GM18511 (cell line): Measurements from ENCODE around the gene TATDN3.
"Not testable (repeated sequence)": the region's sequence is repeated elsewhere in the genome, so short reads cannot be mapped to it uniquely, and the experiment has no call there.

ENCODE experiments used
- ATAC-seq: cut with Tn5 transposase; IDR thresholded peaks from one replicate; pipeline ENCODE4 v1.9.1; 2021; ENCODE audit warnings: mild to moderate bottlenecking, moderate library complexity; ENCODE audit not compliant: unreplicated experiment

Gene TATDN3, protein sequence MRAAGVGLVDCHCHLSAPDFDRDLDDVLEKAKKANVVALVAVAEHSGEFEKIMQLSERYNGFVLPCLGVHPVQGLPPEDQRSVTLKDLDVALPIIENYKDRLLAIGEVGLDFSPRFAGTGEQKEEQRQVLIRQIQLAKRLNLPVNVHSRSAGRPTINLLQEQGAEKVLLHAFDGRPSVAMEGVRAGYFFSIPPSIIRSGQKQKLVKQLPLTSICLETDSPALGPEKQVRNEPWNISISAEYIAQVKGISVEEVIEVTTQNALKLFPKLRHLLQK

GRCh38 chr1:212791676-212792395 is at the start of gene TATDN3, which contains the start of gene NSL1:
TSS of gene TATDN3 (plus strand) at chr1:212791894. CDS start at chr1:212791922, 28 bp downstream.
TSS of gene NSL1 (minus strand) at chr1:212791777. CDS start at chr1:212791763, 14 bp downstream.
- ATAC-seq = peak; percentile 71

GRCh38 chr1:212743901-212744475 is 47.7 kb upstream of the TATDN3 start:
- ATAC-seq = no peak

GRCh38 chr1:212745303-212745702 is 46.4 kb upstream of the TATDN3 start:
- no peak for ATAC-seq

DNA sequence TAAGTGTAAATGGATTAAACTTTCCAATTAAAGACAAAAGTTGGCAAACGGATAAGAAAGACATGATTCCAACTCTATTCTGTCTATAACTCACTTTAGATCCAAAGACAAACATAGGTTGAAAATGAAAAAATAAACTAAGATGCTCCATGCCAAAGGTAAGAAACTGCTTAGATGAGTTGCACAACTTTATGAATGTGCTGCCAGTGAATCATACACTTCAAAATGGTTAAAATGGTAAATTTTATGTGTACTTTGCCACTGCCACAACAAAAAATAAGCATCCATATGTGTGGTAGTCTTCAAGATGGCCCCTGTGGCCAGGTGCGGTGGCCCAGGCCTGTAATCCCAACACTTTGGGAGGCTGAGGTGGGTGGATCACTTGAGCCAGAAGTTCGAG is 45.1 kb upstream of the TATDN3 start:
- ATAC-seq = no peak

GRCh38 chr1:212749821-212750535 is 41.7 kb upstream of the TATDN3 start:
- no peak for ATAC-seq

- no peak for ATAC-seq
These were observed 39.3 kb upstream of the TATDN3 start for GRCh38 chr1:212752252-212752933.

DNA sequence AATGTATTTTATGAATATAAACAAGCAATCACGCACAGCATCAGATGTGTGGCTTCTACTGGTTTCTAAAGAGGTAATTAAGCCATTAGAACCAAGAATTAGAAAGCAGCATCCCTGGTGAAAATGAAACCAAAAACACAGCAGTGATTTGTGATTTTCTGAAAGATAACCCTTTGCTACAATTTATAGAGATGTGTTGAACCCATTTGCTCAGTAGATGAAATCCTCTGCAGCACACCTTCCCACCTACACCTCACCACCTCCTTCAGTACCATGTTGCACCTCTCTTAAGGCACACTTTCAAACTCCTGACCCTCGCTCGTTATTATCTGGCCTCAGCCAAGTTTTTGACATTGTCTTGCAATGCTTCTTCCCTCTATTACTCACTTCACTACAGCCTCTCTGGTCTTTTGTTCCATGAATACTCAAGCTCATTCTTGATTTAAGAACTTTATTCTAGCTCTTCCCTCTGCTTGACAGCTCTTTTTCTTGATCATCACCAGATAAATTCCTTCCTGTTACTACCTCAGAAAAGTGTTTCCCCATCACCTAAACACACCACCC is 38.7 kb upstream of the TATDN3 start:
- no peak for ATAC-seq

- no peak for ATAC-seq
These were observed 37.9 kb upstream of the TATDN3 start for GRCh38 chr1:212753749-212754148.

DNA sequence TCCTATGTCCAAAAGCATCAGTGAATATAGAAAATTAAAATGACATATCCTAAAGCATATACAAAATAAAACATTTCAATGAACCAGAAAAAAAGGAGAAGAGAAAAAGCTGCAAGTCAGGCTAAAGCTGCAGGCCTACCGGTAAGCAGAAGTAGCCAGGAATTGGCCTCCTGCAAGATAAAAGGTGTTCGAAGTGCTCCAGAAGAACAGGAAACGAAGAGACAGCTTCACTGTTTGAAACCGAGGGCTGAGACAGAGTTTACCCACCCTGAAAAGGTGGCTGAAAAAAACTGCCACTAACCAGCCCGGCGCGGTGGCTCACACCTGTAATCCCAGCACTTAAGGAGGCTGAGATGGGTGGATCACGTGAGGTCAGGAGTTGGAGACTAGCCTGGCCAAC is 37.5 kb upstream of the TATDN3 start:
- ATAC-seq = no peak

GRCh38 chr1:212754680-212755079 is 37.0 kb upstream of the TATDN3 start:
- ATAC-seq = no peak

DNA sequence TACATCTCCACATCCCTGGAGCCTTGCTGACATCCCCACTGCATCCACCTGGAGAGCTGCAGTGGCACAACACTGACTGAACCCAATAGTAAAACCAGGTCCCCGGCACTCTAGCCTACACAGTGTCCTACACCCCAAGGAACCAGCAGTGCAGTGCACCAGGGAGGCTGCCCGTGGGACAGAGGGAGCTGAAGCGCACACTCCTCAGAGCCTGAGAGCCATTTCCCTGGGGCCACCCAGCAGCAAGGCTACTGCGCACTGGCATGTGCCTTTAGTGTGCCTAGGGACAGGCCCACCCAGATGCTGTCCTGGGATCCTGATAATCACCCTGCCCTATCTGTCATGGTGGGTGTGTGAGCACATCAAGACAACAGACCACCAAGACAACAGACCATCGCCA is 32.0 kb upstream of the TATDN3 start:
- no peak for ATAC-seq

GRCh38 chr1:212760126-212760823 is 31.4 kb upstream of the TATDN3 start:
- ATAC-seq = peak; percentile 59

DNA sequence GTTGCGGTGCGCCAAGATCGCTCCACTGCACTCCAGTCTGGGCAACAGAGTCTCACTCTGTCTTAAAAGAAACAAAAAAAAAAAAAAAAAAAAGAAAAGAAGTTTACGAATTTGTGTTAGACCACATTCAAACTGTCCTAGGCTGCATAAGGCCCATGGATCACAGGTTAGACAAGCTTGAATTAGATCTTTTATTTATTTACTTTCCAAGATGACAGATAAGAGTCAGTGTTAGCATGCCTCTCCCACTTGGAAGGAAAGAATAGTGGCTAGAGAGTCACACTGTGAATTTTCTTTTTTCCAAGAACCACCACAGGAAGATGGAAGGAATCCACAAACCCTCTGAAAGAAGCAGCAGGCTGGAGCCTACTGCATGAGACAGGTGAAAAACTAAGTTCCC is 29.5 kb upstream of the TATDN3 start:
- ATAC-seq = no peak

- ATAC-seq = no peak
These were observed 28.9 kb upstream of the TATDN3 start for GRCh38 chr1:212762839-212763238.

DNA sequence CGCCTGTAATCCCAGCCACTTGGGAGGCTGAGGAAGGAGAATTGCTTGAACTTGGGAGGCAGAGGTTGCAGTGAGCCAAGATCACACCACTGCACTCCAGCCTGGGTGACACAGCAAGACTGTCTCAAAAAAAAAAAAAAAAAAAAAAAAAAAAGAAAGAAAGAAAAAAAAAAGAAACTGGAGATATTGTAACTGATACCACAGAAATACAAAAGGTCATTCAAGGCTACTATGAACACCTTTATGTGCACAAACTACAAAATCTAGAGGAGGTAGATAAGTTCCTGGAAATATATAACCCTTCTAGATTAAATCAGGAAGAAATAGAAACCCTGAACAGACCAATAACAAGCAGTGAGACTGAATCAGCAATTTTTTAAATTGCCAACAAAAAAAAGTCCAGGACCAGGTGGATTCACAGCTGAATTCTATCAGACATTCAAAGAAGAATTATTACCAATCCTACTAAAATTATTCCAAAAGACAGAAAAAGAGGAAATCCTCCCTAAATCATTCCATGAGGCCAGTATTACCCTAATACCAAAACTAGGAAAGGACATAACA is 26.9 kb upstream of the TATDN3 start:
- ATAC-seq = not testable (repeated sequence)

DNA sequence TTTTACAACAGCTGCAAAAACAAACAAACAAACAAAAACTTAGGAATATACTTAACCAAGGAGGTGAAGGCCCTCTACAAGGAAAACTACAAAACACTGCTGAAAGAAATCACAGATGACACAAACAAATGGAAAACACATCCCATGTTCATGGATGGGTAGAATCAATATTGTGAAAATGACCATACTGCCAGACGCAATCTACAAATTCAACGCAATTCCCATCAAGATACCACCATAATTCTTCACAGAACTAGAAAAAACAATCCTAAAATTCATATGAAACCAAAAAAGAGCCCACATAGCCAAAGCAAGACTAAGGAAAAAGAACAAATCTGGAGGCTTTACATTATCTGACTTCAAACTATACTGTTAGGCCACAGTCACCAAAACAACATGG is 24.9 kb upstream of the TATDN3 start:
- ATAC-seq = not testable (repeated sequence)

- ATAC-seq = no peak
These were observed 22.1 kb upstream of the TATDN3 start for GRCh38 chr1:212769459-212770167.

DNA sequence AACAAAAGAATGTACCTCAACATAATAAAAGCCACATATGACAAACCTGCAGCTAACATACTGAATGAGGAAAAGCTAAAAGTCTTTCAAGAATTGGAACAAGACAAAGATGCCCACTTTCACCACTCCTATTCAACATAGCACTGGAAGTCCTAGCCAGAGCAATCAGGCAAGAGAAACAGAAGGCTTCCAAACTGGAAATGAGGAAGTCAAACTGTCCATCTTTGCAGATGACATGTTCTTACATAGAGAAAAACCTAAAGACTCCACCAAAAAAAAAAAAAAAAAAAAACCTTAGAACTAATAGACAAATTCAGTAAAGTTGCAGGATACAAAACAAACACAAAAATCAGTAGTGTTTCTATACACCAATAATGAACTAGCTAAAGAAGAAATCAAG is 20.4 kb upstream of the TATDN3 start:
- no peak for ATAC-seq

DNA sequence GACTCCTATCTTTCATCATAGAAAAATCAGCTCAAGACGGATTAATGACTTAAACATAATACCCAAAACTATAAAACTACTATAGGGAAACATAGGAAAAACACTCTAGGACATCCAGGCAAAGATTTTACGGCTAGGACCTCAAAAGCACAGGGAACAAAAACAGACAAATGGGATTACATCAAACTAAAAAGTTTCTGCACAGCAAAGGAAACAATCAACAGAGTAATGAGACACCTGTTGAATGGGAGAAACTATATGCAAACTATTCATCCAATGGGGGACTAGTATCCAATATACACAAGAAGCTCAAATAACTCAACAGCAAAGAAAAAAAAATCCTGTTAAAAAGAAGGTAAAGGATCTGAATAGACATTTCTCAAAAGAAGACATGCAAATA is 18.7 kb upstream of the TATDN3 start:
- ATAC-seq = no peak
